HG03095 (cell line): ENCODE data around the gene DIAPH3.

ENCODE experiments used
- ATAC-seq: cut with Tn5 transposase; IDR thresholded peaks from one replicate; pipeline ENCODE4 v1.9.1; 2021; ENCODE audit warnings: moderate library complexity; ENCODE audit not compliant: unreplicated experiment

Gene DIAPH3

DNA sequence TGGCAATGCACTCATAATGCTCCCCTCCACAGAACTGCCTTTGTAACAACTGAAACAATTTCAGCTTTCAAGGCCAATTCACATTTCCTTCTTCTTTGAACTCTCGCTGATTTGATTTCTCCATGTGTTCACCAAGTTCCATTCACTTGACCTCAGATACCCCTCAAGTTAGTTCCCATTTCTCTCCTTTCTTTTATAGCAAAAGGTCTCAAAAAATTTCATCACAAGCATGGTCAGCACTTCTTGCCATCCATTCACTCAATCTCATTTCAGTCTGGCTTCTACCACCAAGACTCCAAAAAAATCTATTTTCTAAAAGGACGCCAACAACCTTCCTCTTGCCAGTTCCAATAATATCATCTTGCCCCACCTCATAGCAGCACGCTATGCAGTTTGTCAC, 135.7 kb downstream of the DIAPH3 start:
- ATAC-seq = no peak

- ATAC-seq = no peak
Observed at GRCh38 chr13:60026286-60026685, 137.4 kb downstream of the DIAPH3 start.

GRCh38 chr13:60020288-60020687, 143.4 kb downstream of the DIAPH3 start:
- ATAC-seq = no peak

DNA sequence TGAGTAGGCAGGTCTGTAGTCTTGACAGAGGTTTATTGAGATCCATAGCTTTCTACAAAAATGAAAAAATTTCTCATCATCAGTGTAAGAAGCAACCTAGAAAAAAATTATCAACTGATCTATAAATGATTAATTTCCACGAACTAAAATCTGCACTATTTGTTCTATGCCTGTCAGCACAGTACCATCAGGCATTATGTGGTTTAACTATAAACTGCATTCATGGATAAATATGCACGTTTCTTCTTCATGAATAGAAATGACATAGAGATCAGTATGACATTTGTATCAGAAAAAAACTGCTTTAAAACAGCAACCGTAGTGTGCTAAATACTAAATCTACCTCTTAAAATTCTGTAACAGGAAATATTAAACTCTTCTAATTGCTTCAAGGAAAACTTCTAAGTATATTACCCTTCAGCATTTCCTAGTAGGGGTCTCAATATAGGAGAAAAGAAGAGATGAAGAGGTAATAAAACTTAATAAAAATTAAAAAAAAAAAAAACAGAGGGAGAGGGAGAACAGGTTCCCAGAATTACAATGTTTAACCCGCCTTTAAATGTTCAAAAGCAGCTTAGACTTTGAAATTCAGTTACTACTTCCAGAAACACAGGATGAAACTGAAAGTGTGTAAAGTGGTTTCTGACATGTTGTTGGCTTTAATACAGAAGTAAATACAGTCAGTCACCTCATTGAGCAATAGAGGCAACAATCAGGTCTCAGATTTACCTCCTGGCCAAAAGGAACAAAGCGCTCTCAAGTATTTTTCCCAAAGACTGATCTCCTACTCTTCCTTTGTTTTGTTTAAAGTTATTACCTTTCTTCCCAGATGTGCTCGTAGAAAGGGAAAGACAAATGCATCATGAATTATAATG, 144.4 kb downstream of the DIAPH3 start:
- peak; percentile 64 for ATAC-seq

DNA sequence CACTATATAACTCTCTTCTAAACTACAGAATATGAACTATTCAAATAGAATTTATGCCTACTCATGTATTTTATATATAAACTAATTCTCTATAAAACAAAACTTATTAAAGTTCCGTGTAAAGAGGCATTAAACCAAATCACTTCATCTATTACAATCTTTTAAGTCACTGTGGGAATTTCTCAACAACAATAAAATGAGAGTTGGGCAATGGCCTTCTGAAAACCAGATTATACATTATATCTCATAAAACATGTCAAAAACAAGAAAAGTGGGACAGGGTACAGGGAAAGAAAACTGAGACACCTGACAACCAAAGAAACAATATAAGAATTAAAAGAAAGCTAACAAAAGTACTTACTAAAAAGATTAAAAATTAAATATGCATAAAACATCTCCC, 145.2 kb downstream of the DIAPH3 start:
- no peak for ATAC-seq

GRCh38 chr13:60016229-60016628, 147.5 kb downstream of the DIAPH3 start:
- no peak for ATAC-seq

DNA sequence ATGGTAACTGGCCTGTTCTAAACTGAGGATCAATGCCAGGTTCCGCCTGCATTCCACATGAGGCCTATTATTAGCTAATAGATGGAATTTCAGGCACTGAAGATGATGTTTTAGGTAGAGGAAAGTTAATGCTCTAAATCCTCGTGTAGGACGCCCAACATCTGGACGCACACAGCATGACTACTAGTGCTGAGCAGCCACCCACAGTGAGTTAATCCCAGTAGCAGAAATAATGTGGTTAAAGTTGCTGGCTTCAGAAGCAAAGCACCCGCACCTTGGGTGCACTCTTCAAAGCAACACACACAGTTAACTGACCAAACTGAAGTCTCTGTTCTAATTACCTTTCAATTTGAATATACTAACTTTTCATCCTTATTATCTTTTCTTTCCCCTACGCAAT, 150.6 kb downstream of the DIAPH3 start:
- no peak for ATAC-seq

- ATAC-seq = no peak
Observed at GRCh38 chr13:60012488-60012887, 151.2 kb downstream of the DIAPH3 start.

DNA sequence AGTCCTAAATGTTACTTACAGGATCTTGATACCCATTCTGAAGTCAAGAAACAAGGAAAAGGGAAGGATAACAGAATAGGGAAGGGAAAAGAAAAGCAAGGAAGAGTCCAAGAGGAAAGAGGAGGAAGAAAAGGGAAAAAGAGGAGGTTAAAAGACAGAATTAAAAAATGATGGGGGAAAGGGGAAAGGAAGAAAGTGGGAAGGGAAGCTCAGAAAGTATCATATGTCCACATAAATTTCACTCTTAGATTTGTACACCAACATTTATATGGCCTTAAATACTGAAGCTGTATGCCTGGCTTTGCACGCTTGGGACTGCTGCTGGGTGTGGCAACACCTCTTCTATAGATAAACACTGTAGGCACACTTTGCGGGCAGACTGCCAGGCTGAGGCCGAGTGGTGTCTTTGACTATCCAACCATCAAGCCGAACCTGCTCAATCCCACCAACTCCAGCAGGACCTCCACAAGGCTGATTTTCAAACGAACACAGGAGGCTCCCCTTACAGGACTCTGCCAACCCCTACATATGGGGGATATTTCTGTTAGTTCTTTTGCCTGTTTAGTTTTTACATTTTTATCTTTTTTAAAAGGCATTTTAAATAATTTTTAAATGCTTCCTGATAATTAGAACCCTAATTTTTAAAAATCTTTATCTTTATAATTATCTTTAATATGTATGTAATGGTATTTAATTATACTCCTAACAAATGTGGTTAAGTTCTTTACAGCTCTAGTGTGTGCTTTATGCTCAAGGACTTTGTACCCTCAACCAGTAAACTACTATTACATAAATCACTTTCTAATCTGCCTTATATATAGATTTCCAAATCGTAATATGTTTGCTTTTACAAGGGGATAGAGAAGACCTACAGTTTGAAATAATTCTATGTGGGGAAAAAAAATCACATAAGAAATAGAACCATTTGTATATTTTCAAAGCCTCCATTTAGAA, 154.2 kb downstream of the DIAPH3 start:
- ATAC-seq = no peak

GRCh38 chr13:60001889-60002288, 161.8 kb downstream of the DIAPH3 start:
- no peak for ATAC-seq

DNA sequence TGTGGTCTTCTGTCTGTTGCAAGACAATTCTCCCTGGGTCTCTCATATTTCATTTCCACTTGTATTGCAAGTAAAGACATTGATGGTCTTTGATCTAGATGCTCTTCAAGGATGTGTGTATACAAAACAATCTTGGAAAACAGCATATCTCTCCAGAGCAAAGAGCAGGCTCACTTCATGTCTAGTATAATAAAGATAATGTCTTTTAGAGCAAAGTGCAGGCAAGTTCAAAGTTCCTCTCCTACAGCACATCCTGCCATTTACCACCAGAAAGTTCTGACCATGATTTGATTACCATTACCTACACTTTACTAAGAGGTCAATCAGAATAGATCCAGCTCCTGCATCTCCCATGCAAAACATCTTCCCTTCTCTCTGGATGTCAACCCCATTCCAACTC, 162.8 kb downstream of the DIAPH3 start:
- ATAC-seq = no peak

DNA sequence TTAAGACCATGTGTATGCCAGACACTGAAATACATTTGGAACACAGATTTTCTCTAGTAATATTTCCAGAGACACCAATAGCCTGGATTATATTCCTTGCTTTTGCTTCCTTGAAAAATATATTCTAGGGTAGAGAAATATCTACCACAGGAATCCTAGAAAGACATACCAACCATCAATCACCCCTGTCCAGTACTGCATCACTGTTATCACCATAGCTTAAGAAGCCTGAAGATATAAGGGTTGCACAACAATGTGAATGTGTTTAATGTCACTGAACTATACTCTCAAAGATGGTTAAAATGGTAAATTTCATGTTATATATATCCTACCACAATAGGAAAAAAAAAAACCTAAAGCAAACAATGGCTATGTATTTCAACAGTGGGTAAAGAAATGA, 163.6 kb downstream of the DIAPH3 start:
- ATAC-seq = no peak

- ATAC-seq = no peak
Observed at GRCh38 chr13:59997976-59998375, 165.8 kb downstream of the DIAPH3 start.

DNA sequence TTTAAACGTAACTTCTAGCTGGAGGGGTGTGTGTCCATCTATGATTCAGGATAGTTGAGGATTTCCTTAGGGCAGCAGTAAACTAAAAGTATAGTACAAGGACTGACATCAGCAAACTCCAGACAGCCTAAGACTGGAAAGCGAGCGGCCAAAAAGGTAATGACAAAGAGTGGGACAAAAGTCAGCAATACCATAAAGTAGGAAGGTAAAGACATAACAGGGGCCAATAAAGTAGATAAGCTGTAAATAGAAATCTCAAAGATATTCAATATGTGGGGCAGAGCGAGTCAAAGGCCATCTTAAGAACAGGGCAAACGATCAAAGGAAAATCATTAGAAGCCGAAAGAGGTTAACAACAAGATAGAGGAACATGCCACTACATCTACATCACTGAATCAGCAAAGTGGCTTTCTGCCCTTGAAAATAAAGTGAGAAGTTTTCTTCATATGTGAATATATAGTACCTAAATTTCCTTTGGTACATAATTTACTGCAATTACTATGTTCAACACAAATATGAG, 167.2 kb downstream of the DIAPH3 start:
- no peak for ATAC-seq

DNA sequence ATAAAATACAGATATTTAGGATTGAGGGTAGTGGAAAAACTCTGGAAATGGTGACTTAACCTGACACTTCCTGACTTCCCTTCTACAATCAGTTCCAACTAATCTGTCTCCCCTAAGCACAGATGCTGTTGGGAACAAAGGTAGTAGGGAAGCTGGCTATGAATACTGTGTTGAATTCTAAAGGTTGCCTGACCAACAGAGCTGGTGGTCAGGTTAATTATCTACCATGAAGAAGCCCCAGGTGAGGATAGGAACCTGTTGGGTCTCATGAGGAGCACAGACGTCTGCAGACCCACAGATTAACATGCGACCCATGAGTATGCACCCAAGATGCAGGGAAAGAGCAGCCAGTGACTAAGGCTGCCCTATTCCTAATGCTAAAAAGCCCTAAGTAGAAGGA, 172.3 kb downstream of the DIAPH3 start:
- ATAC-seq = no peak

DNA sequence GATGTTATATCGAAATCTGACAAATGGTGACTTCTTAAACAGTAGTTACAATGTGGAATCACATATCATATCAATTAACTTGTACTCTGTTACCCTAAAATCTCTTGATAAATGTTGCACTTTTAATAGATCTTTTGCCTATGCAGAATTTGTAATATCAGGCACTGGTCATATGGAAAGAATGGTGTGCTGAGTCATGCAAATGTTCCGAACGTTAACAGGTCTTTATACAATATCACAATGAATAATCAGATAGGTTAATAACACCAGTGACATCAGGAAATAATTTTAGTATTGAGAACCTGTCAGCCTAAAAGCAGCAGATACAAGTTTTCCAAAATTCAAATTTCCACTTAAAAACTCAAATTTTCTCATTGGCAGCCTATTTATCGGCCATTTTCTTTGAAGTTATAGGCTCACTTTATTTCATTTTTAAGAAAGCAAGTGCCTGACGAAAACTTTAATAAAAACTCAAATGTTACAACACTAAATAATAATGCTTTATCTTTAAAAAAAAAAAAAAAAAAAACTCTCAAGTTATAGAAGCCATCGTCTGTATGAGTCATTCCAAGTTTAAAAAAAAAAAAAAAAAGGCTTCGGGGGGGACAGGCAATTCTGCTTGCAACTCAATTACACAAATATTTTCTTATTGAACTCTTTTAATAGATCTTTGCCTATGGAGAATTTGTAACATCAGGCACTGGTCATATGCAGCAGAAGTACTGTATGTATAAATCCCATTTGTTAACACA, 180.9 kb downstream of the DIAPH3 start:
- ATAC-seq = no peak

GRCh38 chr13:59979589-59979988, 184.1 kb downstream of the DIAPH3 start:
- no peak for ATAC-seq

GRCh38 chr13:59978862-59979261, 184.9 kb downstream of the DIAPH3 start:
- ATAC-seq = no peak

- ATAC-seq = no peak
Observed at GRCh38 chr13:59976856-59977255, 186.9 kb downstream of the DIAPH3 start.

- ATAC-seq = no peak
Observed at GRCh38 chr13:59975807-59976435, 187.8 kb downstream of the DIAPH3 start.
